Neural progenitor cell (in vitro differentiated cells): Measurements from ENCODE around the gene WRAP73.

ENCODE experiments used
- EZH2 ChIP-seq: fragments of 200-600 bp; sonication (generic); IDR thresholded peaks from 2 replicates; pipeline ENCODE4 v1.6.1; 2017; ENCODE audit warnings: antibody characterized with exemption, mild to moderate bottlenecking, moderate library complexity
- EZH2phosphoT487 ChIP-seq: fragments of 200-600 bp; sonication (generic); IDR thresholded peaks from 2 replicates; pipeline ENCODE4 v1.6.1; 2017; ENCODE audit warnings: antibody characterized with exemption
- TF ChIP-seq, protein P1 (sequence below): fragments of 200-600 bp; sonication (generic); IDR thresholded peaks from 2 replicates; pipeline ENCODE4 v1.5.1; 2017; ENCODE audit warnings: antibody characterized with exemption, mild to moderate bottlenecking

GRCh38 chr1:3617806-3618345, 32.0 kb downstream of the WRAP73 start:
- TF ChIP-seq EZH2phosphoT487 (no peak), EZH2 (no peak)
- TF ChIP-seq, protein P1, sequence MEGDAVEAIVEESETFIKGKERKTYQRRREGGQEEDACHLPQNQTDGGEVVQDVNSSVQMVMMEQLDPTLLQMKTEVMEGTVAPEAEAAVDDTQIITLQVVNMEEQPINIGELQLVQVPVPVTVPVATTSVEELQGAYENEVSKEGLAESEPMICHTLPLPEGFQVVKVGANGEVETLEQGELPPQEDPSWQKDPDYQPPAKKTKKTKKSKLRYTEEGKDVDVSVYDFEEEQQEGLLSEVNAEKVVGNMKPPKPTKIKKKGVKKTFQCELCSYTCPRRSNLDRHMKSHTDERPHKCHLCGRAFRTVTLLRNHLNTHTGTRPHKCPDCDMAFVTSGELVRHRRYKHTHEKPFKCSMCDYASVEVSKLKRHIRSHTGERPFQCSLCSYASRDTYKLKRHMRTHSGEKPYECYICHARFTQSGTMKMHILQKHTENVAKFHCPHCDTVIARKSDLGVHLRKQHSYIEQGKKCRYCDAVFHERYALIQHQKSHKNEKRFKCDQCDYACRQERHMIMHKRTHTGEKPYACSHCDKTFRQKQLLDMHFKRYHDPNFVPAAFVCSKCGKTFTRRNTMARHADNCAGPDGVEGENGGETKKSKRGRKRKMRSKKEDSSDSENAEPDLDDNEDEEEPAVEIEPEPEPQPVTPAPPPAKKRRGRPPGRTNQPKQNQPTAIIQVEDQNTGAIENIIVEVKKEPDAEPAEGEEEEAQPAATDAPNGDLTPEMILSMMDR = no peak
